ENCODE data around the gene RCAN1. TPM values are rescaled to one million over a fixed set of nuclear protein-coding genes. Genes with fewer than 3 reads are reported as not detected.

Gene RCAN1
- total and polyA plus RNA-seq, 9 of the 15 experiments (the other 6 are each of a cell fraction or from before 2014, with no cell fraction given): 4.4 to 16.5 (median 12.3) TPM

GRCh38 chr21:34528131-34528561 lies 86.8 kb downstream of the RCAN1 start (continued):
- TF ChIP-seq THAP7 (CRISPR knock-in tag; IDR thresholded peaks at IDR 0.05): no peak
- TF ChIP-seq PCBP2 (IDR thresholded peaks at IDR 0.05; ENCODE audit: low read depth, low read length, poor library complexity, severe bottlenecking): no peak
- no peak for TF ChIP-seq SAP30 (IDR thresholded peaks at IDR 0.05; ENCODE audit: borderline replicate concordance, insufficient read depth, low read depth, low read length, poor library complexity, severe bottlenecking)
- no peak for TF ChIP-seq POLR2A (conservative IDR thresholded peaks at IDR 0.05)

GRCh38 chr21:34526618-34527290 lies 88.2 kb downstream of the RCAN1 start:
- no peaks in the 10 kb centered on the region for H3K9me1 ChIP-seq (ENCODE audit: control insufficient read depth, insufficient read depth, low read length)
- H3K27ac ChIP-seq (ENCODE audit: extremely low read depth, low read depth, low read length): no peak overlapping the region
- peak in 1 of 4 experiments; percentile 31 for DNase-seq (ENCODE audit: extremely low read depth in 1 of 4, low spot score in 3 of 4)
- TF ChIP-seq POLR2G (IDR thresholded peaks at IDR 0.05; ENCODE audit: low read depth, low read length) (no peak), ZNF785 (CRISPR knock-in tag; IDR thresholded peaks at IDR 0.05) (no peak), ETV5 (CRISPR knock-in tag; IDR thresholded peaks at IDR 0.05; ENCODE audit: low read depth) (no peak), ZNF592 (IDR thresholded peaks at IDR 0.05) (no peak), CEBPG (CRISPR knock-in tag; IDR thresholded peaks at IDR 0.05) (peak; percentile 39; the same call in 1 of the 2 replicates), CEBPG (tag; conservative IDR thresholded peaks at IDR 0.05 in 1 of 2, IDR thresholded peaks at IDR 0.05 in 1 of 2) (peak; percentile 69 to 89), MAZ (CRISPR knock-in tag; conservative IDR thresholded peaks at IDR 0.05 in 1 of 2, IDR thresholded peaks at IDR 0.05 in 1 of 2) (no peak)

More at GRCh38 chr21:34526618-34527290, 88.2 kb downstream of the RCAN1 start:
- no peak overlapping the region for H3K9ac ChIP-seq (ENCODE audit: insufficient read depth in 1 of 2, low read depth in 2 of 2, low read length in 2 of 2)
- no peaks in the 10 kb centered on the region for H4K20me1 ChIP-seq (replicated peaks; ENCODE audit: control insufficient read depth, insufficient read depth, low read length)
- no TSS peak for BruUV-seq (replicated peaks)
- WGBS (ENCODE audit: insufficient coverage, low coverage, missing lambda C conversion rate): 31% methylated on average over 10 of the region's 10 CpGs
- H3K79me2 ChIP-seq (ENCODE audit: control insufficient read depth, insufficient read depth, low read length): no peaks in the 10 kb centered on the region
- H3K9me3 ChIP-seq (replicated peaks; ENCODE audit: control insufficient read depth, insufficient read depth, low read depth, low read length): no peaks in the 10 kb centered on the region
- CTCF ChIA-PET (ENCODE audit: low intra/inter-chr PET ratio): no interaction called here
- H2AFZ ChIP-seq (ENCODE audit: low read depth, low read length): no peak overlapping the region
- H3K4me1 ChIP-seq (replicated peaks in 1 of 2; ENCODE audit: control insufficient read depth in 2 of 2, insufficient read depth in 2 of 2, low read length in 2 of 2): no peaks in the 10 kb centered on the region; a peak in 1 of 5 replicates
- no peak overlapping the region for H3K4me2 ChIP-seq (ENCODE audit: insufficient read depth, low read length)
- peaks cover 3 to 12% of the 10 kb centered on the region in 2 experiments; a peak in 4 of 5 replicates for H3K27me3 ChIP-seq (ENCODE audit: control insufficient read depth in 2 of 2, insufficient read depth in 2 of 2, low read length in 2 of 2)
- no peaks in the 10 kb centered on the region for H3K36me3 ChIP-seq (ENCODE audit: control insufficient read depth, insufficient read depth, low read length)
- no peak overlapping the region for H3K4me3 ChIP-seq
- in situ Hi-C loops (cut with MboI) (no loop called here), intact Hi-C loops (cut with micrococcal nuclease) (no loop called here)
- POLR2A ChIA-PET: interaction anchor here (1.0 kb wide), 1 partner anchor 32 kb away, joined by 3 read pairs; no protein-coding TSS in a partner anchor
- ATAC-seq: no peak
- peak; percentile 72 for FAIRE-seq
